Small intestine (tissue), 7 donors: Measurements from ENCODE around the gene VAPB. TPM values are rescaled to one million over a fixed set of nuclear protein-coding genes. Genes with fewer than 3 reads are reported as not detected.

Source experiments
- DNase-seq, 2 donors: peaks; one replicate each; pipeline versions ENCODE4 v3.0.0 to v3.0.0-alpha.2; 2013
- FAIRE-seq: peaks from 2 replicates; lab custom pipeline; 2012; peaks lifted over from hg19 to GRCh38; lab: Jason Lieb, UNC
- H3K27ac ChIP-seq, 3 donors: one replicate each; pipeline ENCODE4 v1.5.1; 2013; ENCODE audit warnings: low read length in 2 of 3, mild to moderate bottlenecking in 2 of 3, control low read depth in 1 of 3, inconsistent platforms in 1 of 3, low read depth in 1 of 3, moderate library complexity in 1 of 3
- H3K27me3 ChIP-seq, 3 donors: one replicate each; pipeline ENCODE4 v1.6.1; 2013; ENCODE audit warnings: low read length in 3 of 3, inconsistent platforms in 1 of 3; ENCODE audit not compliant: control insufficient read depth in 3 of 3, insufficient read depth in 3 of 3
- H3K36me3 ChIP-seq, 3 donors: one replicate each; pipeline ENCODE4 v1.6.1; 2013; ENCODE audit warnings: low read length in 3 of 3, inconsistent platforms in 1 of 3, low read depth in 1 of 3, mild to moderate bottlenecking in 1 of 3, moderate library complexity in 1 of 3; ENCODE audit not compliant: control insufficient read depth in 3 of 3, insufficient read depth in 2 of 3
- H3K4me1 ChIP-seq, 3 donors: one replicate each; pipeline ENCODE4 v1.6.1; 2013; ENCODE audit warnings: low read length in 2 of 3, inconsistent platforms in 1 of 3, low read depth in 1 of 3, mild to moderate bottlenecking in 1 of 3, moderate library complexity in 1 of 3; ENCODE audit not compliant: control insufficient read depth in 3 of 3, insufficient read depth in 2 of 3
- H3K4me3 ChIP-seq, 3 donors: one replicate each; pipeline ENCODE4 v1.5.1; 2013; ENCODE audit warnings: low read length in 3 of 3, control low read depth in 1 of 3, inconsistent platforms in 1 of 3, low read depth in 1 of 3, mild to moderate bottlenecking in 1 of 3, moderate library complexity in 1 of 3
- H3K9me3 ChIP-seq, 2 donors: one replicate each; pipeline ENCODE4 v1.6.1; 2013; ENCODE audit warnings: low read depth in 1 of 2, low read length in 1 of 2; ENCODE audit not compliant: control insufficient read depth in 2 of 2, insufficient read depth in 1 of 2
- whole genome bisulfite sequencing, 3 donors: extraction: QIAGEN DNeasy Blood & Tissue Kit; methylation state at CpG; one replicate each; pipeline ENCODE4 v1.1.7; 2013; 5-methylcytosine and 5-hydroxymethylcytosine counted together
- polyA plus RNA-seq, 4 donors: library from polyadenylated mRNA; stranded (reverse) in 3 of 4; unstranded in 1 of 4; fragments of 200-250 nt in 3 of 4; fragments of 120-200 nt in 1 of 4; gene quantifications; one replicate each; pipeline versions ENCODE4 v1.2.1 to v1.2.3, GENCODE V29; 2013
- donor health status: healthy with polysubstance abuse.
- donor health status: control.
- donor health status: control.
- donor health status: Bipolar disorder and iron deficiency.
- donor health status: healthy.

The VAPB gene
- polyA plus RNA-seq, 4 donors: 36.5 to 39.2 (median 37.8) TPM

DNA sequence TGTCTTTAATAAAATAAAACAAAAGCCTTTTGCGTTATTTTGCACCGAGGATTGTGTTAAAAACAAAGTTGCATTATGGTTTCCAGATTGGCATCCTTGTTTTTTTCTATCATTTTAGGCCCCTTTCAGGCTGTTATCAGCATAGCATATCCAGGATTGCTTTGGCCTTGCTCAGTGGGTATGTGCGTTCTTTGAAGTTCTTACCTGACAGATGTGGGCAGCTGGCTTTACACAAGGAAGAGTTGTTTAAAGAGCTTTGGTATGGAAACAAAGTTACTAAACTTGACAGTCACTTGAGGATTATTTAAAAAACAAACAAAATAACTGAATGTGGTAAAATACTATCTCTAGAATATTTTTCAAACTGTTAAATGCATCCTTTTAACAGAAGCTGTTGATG is 6.6 kb downstream of the VAPB start:
- Histone ChIP-seq H3K27ac (no peak overlapping the region), H3K27me3 (no peaks in the 10 kb centered on the region), H3K9me3 (no peaks in the 10 kb centered on the region), H3K36me3 (no peaks in the 10 kb centered on the region), H3K4me1 (peaks cover 5 to 24% (median 7%) of the 10 kb centered on the region in 3 donors), H3K4me3 (no peak overlapping the region)
- FAIRE-seq (no peak), DNase-seq (no peak)
- 54 to 77% (median 74%) methylated on average over 3 of the region's 3 CpGs for WGBS, 3 donors

DNA sequence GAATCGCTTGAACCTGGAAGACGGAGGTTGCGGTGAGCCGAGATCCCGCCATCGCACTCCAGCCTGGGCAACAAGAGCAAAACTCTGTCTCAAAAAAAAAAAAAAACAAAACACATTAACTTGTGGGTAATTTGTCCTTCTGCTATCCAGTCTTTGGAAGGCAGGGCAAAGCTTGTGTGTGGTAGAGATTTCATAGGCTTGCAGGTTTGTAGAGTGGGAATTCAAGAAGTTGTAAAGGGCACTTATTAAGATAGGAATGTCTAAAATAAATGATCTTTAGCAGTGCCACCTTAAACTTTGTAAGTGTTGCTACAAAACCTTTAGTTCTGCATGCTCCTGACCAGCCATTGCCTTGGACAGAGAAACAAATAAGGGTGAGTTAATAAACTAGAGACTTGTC is 8.4 kb downstream of the VAPB start:
- DNase-seq (no peak), FAIRE-seq (no peak)
- WGBS, 3 donors: 96 to 100% (median 97%) methylated on average over 6 of the region's 6 CpGs
- Histone ChIP-seq H3K27ac (no peak overlapping the region), H3K27me3 (no peaks in the 10 kb centered on the region), H3K4me1 (peaks cover 0 to 14% (median 7%) of the 10 kb centered on the region in 3 donors), H3K9me3 (no peaks in the 10 kb centered on the region), H3K36me3 (no peaks in the 10 kb centered on the region), H3K4me3 (no peak overlapping the region)

DNA sequence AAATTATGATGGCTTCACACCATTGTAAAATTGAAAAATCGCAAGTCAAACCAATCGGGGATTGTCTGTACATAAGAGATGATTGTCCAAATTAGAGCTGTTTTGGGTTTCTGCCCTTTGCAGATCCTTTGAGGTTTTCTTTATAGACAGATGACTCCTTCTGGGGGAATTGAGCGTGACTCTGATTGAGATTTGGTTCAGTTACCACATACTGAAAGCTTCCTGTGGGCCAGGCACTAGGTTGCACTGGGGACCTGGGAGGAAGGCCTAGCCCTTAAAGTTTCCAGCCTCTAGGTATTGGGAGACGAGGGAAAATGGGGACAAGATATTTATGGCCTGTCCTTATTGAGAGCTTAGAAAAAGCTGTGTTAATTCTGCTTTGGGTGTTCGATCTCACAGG is 9.2 kb downstream of the VAPB start:
- H3K4me1 ChIP-seq: peaks cover 0 to 14% (median 7%) of the 10 kb centered on the region in 3 donors
- H3K27ac ChIP-seq: no peak overlapping the region
- H3K36me3 ChIP-seq: no peaks in the 10 kb centered on the region
- FAIRE-seq (no peak), DNase-seq (no peak)
- H3K9me3 ChIP-seq: no peaks in the 10 kb centered on the region
- no peak overlapping the region for H3K4me3 ChIP-seq
- no peaks in the 10 kb centered on the region for H3K27me3 ChIP-seq
- 86 to 94% (median 92%) methylated on average over 5 of the region's 5 CpGs for WGBS, 3 donors

DNA sequence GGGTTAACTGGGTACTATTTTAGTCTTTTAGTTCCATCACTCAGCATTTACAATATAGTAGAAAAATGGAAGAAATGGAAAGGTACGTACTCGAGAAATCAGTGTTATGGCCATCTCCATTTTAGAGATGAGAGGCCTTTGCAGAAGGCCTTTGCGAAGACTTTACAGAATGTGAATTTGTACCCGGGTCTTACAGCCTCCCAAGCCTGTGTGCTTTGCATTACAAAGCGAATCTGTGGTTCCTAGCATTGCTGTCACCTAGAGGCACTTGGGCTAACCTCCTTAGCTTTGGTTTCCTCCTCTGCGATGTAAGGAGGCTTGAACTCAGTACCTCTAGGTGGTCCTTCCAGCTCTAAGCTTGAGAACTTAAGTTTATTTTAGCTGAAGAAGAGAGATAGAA is 10.9 kb downstream of the VAPB start:
- no peak for FAIRE-seq
- WGBS, 3 donors: 91 to 94% (median 92%) methylated on average over 6 of the region's 6 CpGs
- Histone ChIP-seq H3K9me3 (no peaks in the 10 kb centered on the region), H3K27ac (no peak overlapping the region), H3K36me3 (no peaks in the 10 kb centered on the region), H3K27me3 (no peaks in the 10 kb centered on the region), H3K4me1 (peaks cover 0 to 14% (median 6%) of the 10 kb centered on the region in 3 donors), H3K4me3 (no peak overlapping the region)
- DNase-seq: no peak

DNA sequence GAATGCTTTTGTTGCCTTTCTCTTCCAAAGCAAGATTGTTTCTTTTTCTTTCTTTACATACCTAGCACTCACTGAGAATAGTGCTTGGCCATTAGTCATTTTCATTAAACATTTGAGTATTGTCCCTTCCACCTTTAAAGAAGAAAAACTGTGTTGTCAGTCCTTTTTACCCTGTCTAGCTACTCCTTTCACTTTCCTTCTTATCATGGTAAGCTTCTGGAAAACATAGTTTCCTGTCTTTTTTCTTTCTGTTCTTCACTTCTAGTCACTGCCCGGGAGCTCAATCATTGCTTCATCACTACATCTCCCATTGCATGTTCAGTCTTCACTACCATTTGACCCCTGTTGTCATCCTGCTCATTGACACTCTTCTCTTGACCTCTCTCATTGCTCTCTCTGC is 12.1 kb downstream of the VAPB start:
- no peaks in the 10 kb centered on the region for H3K9me3 ChIP-seq
- no peak for DNase-seq
- H3K4me1 ChIP-seq: peaks cover 0 to 10% (median 4%) of the 10 kb centered on the region in 3 donors
- no peaks in the 10 kb centered on the region for H3K36me3 ChIP-seq
- FAIRE-seq: no peak
- H3K27me3 ChIP-seq: no peaks in the 10 kb centered on the region
- WGBS, 3 donors: 62 to 100% (median 85%) methylated on average over 1 of the region's 1 CpG
- H3K4me3 ChIP-seq: no peak overlapping the region
- no peak overlapping the region for H3K27ac ChIP-seq

DNA sequence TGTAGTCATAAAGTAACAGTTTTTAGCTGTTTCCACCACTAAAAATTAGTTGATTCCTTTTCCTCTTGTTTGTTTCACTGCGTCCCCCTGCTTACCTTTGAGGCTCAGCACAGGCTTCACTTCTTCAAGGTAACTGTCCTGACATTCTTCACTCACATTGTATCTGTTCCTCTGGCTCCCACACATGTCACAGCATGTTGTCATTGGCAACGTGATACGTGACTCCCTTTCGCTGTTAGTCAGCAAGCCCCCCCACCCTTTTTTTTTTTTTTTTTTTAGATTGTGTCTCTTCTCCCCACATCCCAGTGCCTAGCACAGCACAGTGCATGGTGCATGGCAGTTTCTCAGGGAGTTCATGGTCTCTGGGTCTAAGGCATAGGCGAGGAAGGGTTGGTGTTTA is 13.3 kb downstream of the VAPB start:
- no peak for FAIRE-seq
- no peak for DNase-seq
- Histone ChIP-seq H3K9me3 (no peaks in the 10 kb centered on the region), H3K27me3 (no peaks in the 10 kb centered on the region), H3K27ac (no peak overlapping the region), H3K4me3 (no peak overlapping the region), H3K4me1 (peaks cover 0 to 4% (median 4%) of the 10 kb centered on the region in 3 donors), H3K36me3 (no peaks in the 10 kb centered on the region)
- 83 to 88% (median 86%) methylated on average over 5 of the region's 5 CpGs for WGBS, 3 donors

DNA sequence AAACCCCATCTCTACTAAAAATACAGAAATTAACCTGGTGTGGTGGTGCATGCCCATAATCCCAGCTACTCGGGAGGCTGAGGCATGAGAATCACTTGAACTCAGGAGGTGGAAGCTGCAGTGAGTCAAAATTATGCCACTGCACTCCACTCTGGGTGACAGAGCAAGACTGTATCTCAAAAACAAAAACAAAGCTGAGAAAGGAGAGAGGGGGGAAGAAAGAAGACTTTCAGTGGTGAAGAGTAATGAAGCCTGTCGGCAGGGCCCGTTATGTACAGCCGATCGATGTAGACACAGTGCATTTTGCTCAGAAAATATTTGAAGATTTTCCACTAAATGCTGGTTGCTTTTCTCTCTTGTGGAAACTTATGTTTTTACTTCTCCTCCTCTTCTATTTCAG is 13.8 kb downstream of the VAPB start:
- FAIRE-seq (no peak), DNase-seq (no peak)
- Histone ChIP-seq H3K4me1 (peaks cover 0 to 5% (median 4%) of the 10 kb centered on the region in 3 donors), H3K27ac (no peak overlapping the region), H3K27me3 (no peaks in the 10 kb centered on the region), H3K4me3 (no peak overlapping the region), H3K36me3 (no peaks in the 10 kb centered on the region), H3K9me3 (no peaks in the 10 kb centered on the region)
- 85 to 95% (median 95%) methylated on average over 5 of the region's 5 CpGs for WGBS, 3 donors

DNA sequence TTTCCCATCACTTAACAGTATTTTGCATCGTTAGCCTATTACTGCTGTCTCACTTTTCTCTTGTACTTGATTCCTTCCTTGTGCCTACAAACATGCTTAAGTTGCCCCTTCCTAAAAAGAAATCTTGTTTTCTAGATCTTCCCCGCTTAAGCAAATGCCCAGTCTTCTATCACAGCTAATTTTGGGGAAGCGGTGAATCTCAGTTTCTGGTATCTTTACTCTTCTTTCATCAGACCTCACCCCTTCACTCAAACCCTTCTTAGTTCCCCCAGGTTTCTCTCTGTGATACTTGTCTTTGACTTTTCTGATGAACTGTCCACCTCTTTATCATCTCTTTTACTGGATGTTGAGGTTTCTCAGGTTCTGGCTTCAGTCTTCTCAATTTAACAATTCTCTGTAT is 14.2 kb downstream of the VAPB start:
- FAIRE-seq (no peak), DNase-seq (no peak)
- 84 to 89% (median 85%) methylated on average over 3 of the region's 3 CpGs for WGBS, 3 donors
- Histone ChIP-seq H3K27me3 (no peaks in the 10 kb centered on the region), H3K4me3 (no peak overlapping the region), H3K9me3 (no peaks in the 10 kb centered on the region), H3K27ac (no peak overlapping the region), H3K36me3 (no peaks in the 10 kb centered on the region), H3K4me1 (peaks cover 0 to 5% (median 4%) of the 10 kb centered on the region in 3 donors)
